HTERT RPE-1 (cell line): ENCODE data around the gene NT5DC2.

Source experiments
- in situ Hi-C: fragments of 300-500 bp; cut with MboI; formaldehyde crosslinking; loops from 4 replicates; pipeline ENCODE4 v1.14.3; 2020; ENCODE audit warnings: low sequenced_read_pairs

NT5DC2 gene

GRCh38 chr3:52533623-52534280 is at the start of gene NT5DC2:
Gene NT5DC2, minus strand, starts transcription at chr3:52533857. Its CDS starts 120 bp downstream, at chr3:52533737.
- in situ Hi-C loops = no loop called here

GRCh38 chr3:52574056-52574965 is 40.7 kb upstream of the NT5DC2 start:
- in situ Hi-C loops = no loop called here

GRCh38 chr3:52572221-52572620 is 38.6 kb upstream of the NT5DC2 start:
- in situ Hi-C loops = no loop called here

- in situ Hi-C loops = no loop called here
These were observed 36.4 kb upstream of the NT5DC2 start for GRCh38 chr3:52570076-52570475.

- in situ Hi-C loops = no loop called here
These were observed 34.4 kb upstream of the NT5DC2 start for GRCh38 chr3:52568069-52568468.

GRCh38 chr3:52563984-52564383 is 30.3 kb upstream of the NT5DC2 start:
- in situ Hi-C loops = no loop called here

GRCh38 chr3:52561028-52561747 is 27.5 kb upstream of the NT5DC2 start:
- in situ Hi-C loops = no loop called here

GRCh38 chr3:52558436-52558835 is 24.8 kb upstream of the NT5DC2 start:
- in situ Hi-C loops = no loop called here

GRCh38 chr3:52557011-52557960 is 23.6 kb upstream of the NT5DC2 start:
- in situ Hi-C loops = no loop called here

- in situ Hi-C loops = no loop called here
These were observed 21.4 kb upstream of the NT5DC2 start for GRCh38 chr3:52555056-52555455.

GRCh38 chr3:52554026-52554755 is 20.5 kb upstream of the NT5DC2 start:
- in situ Hi-C loops = no loop called here

- in situ Hi-C loops = no loop called here
These were observed 18.4 kb upstream of the NT5DC2 start for GRCh38 chr3:52552089-52552488.

GRCh38 chr3:52551118-52551517 is 17.5 kb upstream of the NT5DC2 start:
- in situ Hi-C loops = no loop called here

- in situ Hi-C loops = no loop called here
These were observed 13.5 kb upstream of the NT5DC2 start for GRCh38 chr3:52547143-52547542.

GRCh38 chr3:52546111-52546901 is 12.6 kb upstream of the NT5DC2 start:
- in situ Hi-C loops = no loop called here

GRCh38 chr3:52544937-52545336 is 11.3 kb upstream of the NT5DC2 start:
- in situ Hi-C loops = no loop called here

- in situ Hi-C loops = no loop called here
These were observed 7.4 kb upstream of the NT5DC2 start for GRCh38 chr3:52541050-52541449.

GRCh38 chr3:52539010-52539653 is 5.5 kb upstream of the NT5DC2 start:
- in situ Hi-C loops = no loop called here
